Fibroblast of skin of left biceps (primary cell): ENCODE data around the gene EML5.
A peak's percentile ranks its signal among the peaks of the same experiment; 100 is the strongest.

Source experiments
- DNase-seq, 2 experiments: peaks; one replicate each; pipeline ENCODE4 v3.0.0-alpha.2; 2013; ENCODE audit warnings: low read depth in 2 of 2

EML5 gene

DNA sequence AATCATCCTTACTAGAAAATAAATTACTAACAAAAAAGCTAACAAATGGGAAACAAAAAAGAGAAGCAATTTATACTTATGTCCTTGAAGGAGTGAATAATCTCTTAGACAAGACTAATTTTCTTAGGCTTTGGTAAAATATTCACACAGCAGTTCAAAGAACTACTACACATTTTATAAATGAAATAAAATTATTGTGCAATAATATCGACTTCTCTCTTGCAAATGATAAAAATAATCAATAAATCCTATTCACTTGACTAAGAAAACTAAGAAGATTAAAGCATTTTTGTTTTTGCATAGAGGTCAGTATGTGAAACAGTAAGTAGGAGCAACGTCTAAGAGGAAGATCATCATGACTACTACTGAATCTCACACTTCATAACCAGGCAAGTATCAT lies 82.0 kb downstream of the EML5 start:
- no peak for DNase-seq

DNA sequence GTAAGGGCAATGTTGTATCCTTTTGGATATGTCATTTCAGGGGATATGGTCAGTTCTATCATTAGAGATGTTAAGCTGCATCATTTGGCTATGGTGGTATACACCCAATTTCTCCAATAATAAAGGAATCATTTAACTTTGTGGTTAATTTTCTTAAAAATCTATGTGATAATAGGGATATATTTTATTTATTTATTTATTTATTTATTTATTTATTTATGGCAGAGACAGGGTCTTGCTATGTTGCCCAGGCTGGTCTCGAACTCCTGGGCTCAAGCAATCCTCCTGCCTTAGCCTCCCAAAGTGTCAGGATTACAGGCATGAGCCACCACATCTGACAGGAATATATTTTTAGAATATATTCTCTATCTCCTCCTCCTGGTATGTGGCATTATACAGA lies 85.7 kb downstream of the EML5 start:
- no peak for DNase-seq

DNA sequence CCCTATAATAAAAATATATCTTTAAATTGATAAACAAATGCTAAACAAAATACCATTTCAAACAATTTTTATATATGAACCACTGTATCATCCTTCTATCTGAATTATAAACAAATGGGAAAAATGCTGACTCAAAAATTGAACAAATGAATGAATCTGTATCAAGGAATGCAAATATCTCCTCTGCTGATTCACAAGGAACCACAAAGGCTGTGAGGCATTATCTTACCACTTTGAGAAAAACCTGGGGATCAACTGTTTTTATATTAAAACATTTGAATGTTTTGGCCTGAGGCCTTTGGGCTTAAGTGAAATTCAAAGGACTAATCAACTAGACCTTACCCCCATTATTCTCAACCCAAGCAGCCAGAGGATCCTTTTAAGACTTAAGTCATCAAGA lies 86.3 kb downstream of the EML5 start:
- no peak for DNase-seq

DNA sequence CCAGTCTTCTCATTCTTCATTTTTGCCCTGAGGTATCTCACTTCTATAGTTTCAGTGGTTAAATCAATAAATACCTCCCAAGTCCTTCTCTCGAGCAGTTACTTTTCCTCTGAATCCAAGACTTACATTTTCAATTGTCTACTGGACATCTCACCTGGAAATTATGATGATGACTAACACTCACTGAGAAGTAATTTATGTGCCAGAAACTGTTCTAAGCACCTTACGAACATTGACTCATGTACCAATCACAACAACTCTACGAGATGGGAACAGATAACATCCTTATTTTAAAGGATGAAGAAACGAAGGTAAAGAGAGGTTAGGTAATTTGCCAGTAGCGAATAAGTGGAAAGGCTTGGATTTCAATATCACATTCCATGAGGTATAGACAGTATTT lies 94.1 kb downstream of the EML5 start:
- DNase-seq: no peak

DNA sequence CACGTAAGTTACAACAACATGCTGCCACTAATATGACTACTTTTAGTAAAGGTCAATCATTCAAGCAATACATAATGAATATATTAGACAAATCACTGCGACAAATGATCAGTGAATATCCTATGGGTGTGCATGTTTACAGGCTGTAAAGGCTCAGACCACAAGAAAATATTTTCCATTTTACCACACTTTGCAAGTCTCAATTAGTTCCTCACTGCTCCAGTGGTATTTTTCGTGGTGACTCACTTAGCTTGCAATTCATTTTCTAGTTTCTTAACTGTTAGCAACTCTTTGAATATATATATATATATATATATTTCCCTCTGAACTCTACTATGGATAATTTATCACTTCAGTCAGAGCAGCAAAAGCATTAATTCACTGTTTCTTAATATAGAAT lies 96.9 kb downstream of the EML5 start:
- no peak for DNase-seq

DNA sequence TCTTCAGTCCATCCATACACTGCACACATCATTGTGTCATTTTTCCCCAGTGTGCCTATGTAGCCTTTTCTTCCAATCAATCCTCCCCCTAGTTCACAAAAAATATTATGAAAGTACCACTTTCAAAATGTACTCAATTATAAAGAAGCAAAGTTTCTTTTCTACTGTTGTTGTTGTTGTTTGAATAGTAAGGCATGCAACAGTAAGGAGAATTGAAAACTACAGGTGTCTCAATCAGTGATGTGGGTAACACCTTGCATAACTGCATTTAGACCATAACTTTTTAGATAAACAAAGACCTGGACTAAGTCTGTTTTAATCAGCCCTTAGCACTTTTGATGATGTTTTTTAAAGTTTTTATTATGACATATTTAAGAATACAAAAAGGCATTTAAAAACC lies 104.4 kb downstream of the EML5 start:
- DNase-seq: no peak

DNA sequence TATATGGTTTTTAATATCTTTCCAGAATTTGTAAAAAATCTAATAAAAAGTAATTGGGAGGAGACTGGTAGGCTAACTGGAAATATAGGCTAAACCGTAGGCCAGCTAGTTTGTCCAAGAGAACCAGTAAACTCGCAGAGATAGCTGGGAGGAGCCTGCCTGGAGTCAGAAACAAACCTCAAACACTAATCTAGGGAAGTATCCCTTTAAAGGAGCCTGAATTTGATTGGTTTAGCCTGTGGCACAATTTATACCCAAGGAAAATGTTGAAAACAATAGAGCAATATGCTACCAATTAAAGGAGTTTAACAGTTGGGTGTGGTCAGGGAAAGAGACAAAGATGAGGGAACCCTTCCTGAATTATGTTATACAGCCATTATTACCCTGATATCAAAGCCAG lies 109.6 kb downstream of the EML5 start:
- DNase-seq: no peak

DNA sequence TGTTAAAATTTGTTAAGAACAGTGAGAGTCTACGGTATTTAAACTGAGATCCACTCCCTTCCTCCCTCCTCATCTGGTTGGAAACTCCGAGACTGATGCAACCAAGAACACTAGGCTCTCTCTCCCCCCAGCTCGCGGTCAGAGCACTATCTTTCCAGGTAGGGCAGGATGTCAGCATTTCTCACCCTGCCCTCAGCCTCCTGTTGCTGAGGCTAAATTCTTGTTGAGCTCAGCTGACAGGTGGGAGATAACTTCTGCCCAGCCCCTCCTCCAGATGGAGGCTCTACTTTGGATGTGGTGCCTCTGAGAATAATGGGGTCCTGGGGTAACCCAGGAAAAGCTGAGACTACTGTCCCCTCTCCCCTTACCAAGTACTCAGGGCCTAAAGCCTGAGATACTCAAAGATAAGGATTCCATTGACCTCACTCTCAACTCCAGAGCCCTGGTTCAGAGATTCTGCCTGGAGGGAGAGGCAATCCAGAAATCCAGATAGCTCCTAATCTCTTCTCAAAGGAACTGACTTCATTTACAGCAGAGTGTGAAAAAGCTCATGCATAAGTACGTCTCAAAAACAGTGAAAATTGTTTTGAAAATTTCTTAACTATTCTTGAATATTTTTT lies 110.1 kb downstream of the EML5 start:
- no peak for DNase-seq

DNA sequence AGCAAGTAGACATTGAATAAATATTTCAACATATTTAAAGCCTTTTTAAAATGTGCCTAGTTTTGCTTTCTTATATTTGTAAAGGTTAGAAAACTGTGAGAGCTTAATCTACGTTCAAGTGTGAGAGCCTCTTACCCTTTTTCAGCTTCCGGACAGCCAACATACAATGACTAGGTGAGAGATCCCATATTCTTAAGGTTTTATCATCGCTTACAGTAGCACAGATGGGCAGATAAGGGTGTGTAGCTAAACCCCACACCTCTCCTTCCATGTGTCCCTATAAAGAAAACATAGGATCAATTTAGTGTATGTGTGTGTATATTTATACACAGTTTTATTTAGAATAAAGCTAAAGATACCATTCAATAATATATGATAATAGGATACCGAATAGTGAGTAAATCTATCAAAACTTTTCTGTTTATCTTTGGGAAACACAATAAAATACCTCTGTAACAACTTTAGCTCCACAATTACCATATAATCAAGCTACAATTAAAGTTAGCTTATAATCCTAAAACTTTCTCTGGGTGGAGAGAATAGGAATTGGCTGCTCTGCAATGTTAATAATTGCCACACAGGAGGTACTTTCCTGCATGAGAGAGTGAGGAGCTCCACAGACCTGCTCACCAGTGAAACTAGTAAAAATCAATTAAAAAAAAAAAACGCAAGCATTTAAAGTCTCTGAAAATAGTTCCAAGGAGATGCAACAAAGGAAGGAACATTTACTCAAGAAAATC lies 110.8 kb downstream of the EML5 start:
- no peak for DNase-seq

DNA sequence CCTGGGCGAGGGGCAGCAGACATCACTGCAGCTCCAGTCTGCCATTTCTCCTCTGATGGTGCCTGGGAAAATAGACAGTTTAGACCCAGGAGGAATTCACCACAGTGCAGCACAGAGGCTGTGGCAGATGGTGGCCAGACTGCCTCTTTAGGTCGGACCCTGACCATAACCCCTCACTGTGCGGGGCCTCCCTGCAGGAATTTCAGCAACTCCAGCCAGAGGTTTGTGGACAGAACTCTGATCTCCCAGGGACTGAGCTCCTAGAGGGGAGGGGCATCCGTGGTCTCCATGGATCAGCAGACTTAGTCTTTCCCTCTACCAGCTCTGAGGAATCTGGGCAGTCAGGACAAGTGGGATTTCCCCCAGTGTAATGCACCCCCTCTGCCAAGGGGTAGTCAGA lies 123.4 kb downstream of the EML5 start:
- no peak for DNase-seq

DNA sequence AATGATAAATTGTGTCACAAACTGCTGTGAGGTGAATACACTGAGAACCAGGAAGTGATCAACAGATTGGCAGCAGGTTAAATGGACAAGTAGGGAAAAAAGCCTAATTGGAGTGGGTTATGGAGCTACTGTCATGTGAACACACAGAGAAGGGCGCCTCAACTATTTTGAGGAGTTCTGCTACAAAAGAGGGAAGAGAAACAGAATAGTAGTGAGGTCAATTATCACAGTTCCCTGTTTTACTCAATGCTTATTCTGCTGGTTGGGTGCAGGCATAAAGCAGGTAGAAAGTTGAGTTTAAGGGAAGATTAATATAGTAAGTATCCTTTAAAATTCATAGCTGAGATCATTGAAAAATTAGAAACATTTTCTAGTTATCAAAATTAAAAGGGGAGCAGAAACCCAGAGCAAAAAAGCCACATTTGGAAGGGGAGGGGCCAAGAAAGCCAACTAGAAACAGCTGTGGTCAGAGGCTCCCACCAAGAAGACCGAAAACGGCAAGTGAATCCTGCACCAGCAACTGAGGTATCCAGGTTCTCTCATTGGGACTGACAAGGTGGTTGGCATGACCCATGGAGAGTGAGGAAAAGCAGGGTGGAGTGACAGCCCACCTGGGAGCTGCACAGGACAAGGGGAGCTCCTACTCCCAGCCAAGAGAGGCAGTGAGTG lies 124.2 kb downstream of the EML5 start:
- DNase-seq: no peak

DNA sequence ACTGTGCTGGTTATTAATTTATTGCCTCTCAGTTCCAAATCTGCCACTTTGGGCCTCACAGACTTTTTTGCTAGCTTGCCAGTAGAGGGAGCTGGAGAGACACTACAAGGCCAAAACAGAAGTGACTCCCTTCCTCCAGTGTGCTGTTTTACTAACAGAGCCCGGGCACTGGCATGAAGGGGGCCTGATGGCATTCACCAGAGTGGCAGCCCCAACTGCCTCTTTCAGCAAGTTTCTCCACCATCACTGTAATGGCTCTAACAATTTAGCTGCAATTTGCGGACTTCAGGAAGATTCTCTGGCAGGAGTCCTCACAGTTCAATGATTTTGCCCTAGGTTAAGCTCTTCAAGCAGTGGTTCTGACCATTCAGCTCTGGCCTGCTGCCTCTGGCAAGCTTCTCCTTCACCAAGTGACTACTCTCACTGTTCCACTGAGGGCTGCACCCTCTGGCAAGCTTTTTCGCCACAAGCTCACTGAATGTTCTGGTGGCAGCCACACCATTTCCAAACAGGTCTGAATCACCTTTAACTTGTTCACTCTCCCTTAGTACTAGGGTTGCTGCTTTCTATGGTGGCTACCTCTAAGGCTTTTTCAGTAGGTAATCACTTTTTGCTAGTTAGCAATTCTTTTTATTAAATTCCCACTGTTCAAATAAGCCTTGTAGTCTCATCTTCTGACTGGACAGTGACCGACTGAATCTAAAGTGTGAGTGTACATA lies 125.0 kb downstream of the EML5 start:
- DNase-seq: peak; percentile 33 to 35

DNA sequence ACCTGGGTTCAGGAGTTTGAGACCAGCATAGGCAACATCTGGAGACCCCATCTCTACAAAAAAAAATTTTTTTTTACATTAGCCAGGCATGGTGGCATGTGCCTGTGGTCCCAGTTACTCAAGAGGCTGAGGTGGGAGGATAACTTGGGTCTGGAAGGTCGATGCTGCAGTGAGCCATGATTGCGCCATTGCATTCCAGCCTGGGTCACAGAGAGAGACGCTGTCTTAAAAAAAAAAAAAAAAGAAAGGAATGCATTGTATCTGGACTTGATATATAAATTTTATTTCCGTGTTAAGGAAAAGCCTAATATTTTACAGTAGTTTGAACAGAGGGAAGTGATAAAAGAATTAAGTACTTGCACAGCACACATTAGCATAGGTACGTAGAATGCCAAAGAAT lies 132.7 kb downstream of the EML5 start:
- no peak for DNase-seq

DNA sequence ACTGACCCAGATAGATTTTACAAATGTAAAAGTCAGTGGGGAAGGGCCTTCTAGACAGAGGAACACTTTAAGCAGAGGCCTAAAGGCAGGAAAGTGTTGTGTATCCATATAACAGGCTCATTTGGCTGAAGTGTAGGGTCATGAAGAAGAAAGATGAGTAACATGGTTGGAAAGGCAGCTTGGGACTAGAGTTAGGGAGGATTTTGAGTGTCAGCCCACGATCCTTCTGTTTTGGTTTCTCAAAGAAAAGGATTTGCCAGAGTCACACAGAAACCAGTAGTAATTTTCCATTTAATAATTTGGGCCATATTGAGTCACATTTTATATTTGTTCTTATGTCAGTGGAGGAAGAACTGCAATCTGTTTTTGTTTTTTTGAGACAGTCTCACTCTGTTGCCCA lies 153.5 kb downstream of the EML5 start:
- DNase-seq: no peak

DNA sequence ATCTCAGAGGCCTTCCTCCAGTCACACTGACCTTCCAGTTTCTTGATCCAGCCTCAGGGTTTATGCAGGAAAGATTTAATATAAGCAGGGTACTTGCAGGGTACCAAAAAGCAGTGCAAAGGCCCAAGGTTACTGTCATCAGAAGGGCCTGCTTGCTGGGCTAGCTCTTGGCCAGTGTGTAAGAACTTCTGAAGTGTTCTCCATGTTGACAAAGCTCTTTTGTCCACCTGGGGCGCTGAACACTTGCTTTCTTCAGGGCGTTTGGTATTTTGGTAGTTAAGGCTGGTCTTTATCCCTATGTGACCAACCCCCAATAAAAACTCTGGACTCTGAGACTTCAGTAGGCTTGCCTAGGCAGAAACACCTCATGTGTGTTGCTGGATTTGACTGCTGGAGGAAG lies 160.2 kb downstream of the EML5 start:
- DNase-seq: no peak

DNA sequence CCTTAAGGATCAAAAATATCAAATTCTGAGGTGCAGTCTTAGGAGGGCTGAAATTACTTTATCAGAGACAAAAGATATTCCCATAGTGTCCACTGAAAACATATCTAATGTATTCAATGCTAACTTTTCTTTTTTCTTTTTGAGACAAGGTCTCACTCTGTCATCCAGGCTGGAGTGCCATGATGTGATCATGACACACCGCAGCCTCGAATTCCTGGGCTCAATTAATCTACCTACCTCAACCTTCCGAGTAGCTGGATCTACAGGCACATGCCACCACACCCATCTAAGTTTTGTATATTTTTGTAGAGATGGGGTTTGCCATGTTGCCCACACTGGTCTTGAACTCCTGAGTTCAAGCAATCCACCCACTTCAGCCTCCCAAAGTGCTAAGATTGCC lies 161.7 kb downstream of the EML5 start:
- DNase-seq: no peak

DNA sequence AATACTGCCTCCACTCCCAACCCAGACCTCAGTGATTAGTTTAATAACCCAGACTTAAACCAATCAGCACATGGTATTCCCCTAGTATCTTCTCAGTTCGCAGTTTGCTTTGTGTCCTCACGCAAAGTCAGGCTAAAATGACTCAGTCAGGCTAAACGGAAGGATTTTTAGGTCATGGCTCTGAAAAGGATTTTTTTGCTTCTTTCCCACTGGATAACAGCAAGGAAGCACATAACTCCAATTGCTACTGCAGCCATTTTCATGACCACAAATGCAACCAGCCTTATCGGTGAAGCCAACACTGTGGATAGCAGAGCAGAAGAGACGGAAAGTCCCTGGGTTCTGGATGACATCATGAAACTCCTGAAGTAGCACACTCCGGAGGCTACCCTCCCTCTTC lies 162.2 kb downstream of the EML5 start:
- no peak for DNase-seq

DNA sequence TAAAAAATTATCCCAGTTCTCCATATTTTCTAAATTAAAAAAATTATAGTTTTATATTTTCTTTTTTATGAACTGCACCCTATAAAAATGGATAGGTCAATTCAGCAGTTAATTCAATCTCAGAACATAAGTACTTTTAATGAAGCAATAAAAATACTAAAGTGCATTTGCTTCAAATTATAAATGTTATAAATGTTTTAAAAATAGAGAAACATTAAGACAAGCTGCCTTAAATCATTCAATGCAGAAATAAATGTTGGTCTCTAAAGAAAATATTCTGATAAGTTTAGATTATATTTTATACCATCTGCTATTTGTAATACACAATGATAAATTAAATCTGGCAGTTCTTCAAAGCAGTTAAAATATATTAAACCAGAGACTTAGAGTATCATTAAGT lies 164.3 kb downstream of the EML5 start:
- DNase-seq: no peak

DNA sequence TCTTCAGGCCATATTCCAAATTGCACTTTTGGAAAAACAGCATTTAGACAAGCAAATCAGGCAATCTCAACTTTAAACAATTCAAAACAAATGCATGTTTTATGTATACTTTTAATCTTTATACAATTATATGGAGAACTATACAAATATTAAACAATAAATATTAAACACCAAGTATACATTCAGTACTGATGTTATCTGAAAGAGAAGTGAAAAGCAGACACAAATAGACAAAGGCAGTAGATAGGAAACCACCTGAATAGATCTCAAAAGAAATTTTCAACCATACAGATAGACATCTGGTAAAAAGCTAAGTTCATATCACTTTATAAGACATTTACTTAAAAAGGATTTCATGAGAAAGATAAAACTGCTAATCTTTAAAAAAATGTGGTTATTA lies 164.7 kb downstream of the EML5 start:
- DNase-seq: no peak

DNA sequence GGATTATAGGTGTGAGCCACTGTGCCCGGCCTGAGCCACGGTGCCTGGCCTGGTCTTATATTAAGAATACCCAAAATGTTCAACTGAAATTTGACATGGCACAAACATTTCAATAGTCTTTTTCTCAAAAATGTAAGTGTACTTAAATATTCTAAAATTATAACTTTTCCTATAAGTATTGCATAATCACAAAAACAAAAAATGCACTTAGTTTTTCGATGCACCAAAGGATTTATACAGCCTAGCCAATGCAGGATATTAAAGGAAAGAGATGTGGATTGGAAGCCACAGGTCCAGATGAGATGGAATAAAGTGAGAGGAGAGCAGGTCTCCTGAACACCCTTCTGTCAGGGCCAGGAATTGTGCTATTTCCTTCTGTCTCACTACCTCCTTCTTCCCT lies 167.1 kb downstream of the EML5 start:
- no peak for DNase-seq

DNA sequence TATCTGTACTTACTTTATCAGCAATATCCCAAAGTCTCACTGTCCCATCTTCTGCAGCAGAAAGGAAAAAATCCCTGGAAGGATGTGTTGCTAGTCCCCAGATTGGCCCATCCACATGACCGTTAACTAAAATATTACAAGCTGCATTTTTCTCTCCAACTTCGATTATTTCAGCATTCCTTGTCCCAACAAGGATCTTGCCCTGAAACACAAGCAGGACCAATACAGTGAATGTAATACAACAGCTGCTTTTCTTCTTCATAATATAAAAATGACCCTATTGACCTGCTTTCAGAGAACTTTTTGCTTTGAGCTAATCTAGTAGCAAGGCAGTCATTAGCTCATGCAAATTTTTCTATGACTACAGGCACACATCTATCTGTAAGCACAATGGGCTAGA lies 171.7 kb downstream of the EML5 start:
- DNase-seq: no peak

DNA sequence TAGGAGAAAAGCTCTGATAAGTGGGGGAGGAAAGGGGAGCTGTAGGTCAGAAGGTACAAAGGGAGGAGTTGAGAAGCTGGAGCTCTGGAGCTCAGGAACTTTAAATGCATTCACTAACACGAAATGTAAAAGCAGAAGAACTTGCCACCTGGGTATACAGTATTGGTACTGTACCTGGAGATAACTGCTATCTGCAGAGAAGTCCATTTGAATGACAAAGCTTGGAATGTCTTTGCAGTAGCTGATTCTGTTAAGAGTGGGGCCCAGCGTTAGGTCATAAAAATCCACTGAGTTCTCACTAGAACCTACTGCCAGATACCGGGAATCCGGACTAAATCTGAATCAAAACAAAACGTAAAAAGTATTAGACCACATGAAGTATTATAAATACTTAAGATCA lies 174.3 kb downstream of the EML5 start:
- DNase-seq: no peak

DNA sequence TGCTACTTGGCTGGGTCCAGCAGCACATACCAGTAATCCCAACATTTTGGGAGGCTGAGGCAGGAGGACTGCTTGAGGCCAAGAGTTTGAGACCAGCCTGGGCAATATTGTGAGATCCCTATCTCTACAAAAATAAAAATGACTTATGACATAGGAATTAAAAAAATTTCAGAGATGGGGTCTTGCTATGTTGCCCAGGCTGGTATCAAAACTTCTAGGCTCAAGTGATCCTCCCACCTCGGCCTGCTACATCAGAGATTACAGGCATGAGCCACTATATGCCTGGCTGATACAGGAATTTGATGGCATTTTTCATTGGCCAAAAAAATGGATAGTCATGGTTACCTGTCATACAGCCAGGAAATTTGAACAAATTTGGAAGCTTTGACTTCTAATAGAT lies 175.3 kb downstream of the EML5 start:
- DNase-seq: no peak
